Left kidney (tissue), 8 donors: ENCODE measurements around the gene TMEM192. TPM values are rescaled to one million over a fixed set of nuclear protein-coding genes. Genes with fewer than 3 reads are reported as not detected.
A peak's percentile ranks its signal among the peaks of the same experiment; 100 is the strongest.
"Not testable (repeated sequence)": the region's sequence is repeated elsewhere in the genome, so short reads cannot be mapped to it uniquely, and the experiment has no call there.

Source experiments
- DNase-seq: peaks from one replicate; pipeline ENCODE4 v3.0.0-alpha.2; 2013
- long read RNA-seq, 8 donors: transcript quantifications; one replicate each; lab custom pipeline, GENCODE V29; 2026
- polyA plus RNA-seq: library from polyadenylated mRNA; unstranded; fragments of 120-200 nt; gene quantifications from one replicate; pipeline ENCODE4 v1.2.1, GENCODE V29; 2013; ENCODE audit not compliant: insufficient read length

TMEM192 gene
- polyA plus RNA-seq: 35.6 TPM
- long read RNA-seq, donor 1, full-length matches to known transcripts: 2 of 16 reads
- long read RNA-seq, donor 1, partial matches to known transcripts: 14 of 16 reads
- long read RNA-seq, donor 1, other reads (novel, unspliced or antisense): 0 of 16 reads
- long read RNA-seq, donor 2, full-length matches to known transcripts: 3 of 9 reads
- long read RNA-seq, donor 2, partial matches to known transcripts: 6 of 9 reads
- long read RNA-seq, donor 2, other reads (novel, unspliced or antisense): 0 of 9 reads
- long read RNA-seq, donor 3, full-length matches to known transcripts: 2 of 18 reads
- long read RNA-seq, donor 3, partial matches to known transcripts: 16 of 18 reads
- long read RNA-seq, donor 3, other reads (novel, unspliced or antisense): 0 of 18 reads
- long read RNA-seq, donor 4: 0 reads
- long read RNA-seq, donor 5, full-length matches to known transcripts: 4 of 15 reads
- long read RNA-seq, donor 5, partial matches to known transcripts: 11 of 15 reads
- long read RNA-seq, donor 5, other reads (novel, unspliced or antisense): 0 of 15 reads
- long read RNA-seq, donor 6, full-length matches to known transcripts: 4 of 11 reads
- long read RNA-seq, donor 6, partial matches to known transcripts: 7 of 11 reads
- long read RNA-seq, donor 6, other reads (novel, unspliced or antisense): 0 of 11 reads
- long read RNA-seq, donor 7, full-length matches to known transcripts: 6 of 18 reads
- long read RNA-seq, donor 7, partial matches to known transcripts: 12 of 18 reads
- long read RNA-seq, donor 7, other reads (novel, unspliced or antisense): 0 of 18 reads
- long read RNA-seq, donor 8, full-length matches to known transcripts: 3 of 9 reads
- long read RNA-seq, donor 8, partial matches to known transcripts: 6 of 9 reads
- long read RNA-seq, donor 8, other reads (novel, unspliced or antisense): 0 of 9 reads

DNA sequence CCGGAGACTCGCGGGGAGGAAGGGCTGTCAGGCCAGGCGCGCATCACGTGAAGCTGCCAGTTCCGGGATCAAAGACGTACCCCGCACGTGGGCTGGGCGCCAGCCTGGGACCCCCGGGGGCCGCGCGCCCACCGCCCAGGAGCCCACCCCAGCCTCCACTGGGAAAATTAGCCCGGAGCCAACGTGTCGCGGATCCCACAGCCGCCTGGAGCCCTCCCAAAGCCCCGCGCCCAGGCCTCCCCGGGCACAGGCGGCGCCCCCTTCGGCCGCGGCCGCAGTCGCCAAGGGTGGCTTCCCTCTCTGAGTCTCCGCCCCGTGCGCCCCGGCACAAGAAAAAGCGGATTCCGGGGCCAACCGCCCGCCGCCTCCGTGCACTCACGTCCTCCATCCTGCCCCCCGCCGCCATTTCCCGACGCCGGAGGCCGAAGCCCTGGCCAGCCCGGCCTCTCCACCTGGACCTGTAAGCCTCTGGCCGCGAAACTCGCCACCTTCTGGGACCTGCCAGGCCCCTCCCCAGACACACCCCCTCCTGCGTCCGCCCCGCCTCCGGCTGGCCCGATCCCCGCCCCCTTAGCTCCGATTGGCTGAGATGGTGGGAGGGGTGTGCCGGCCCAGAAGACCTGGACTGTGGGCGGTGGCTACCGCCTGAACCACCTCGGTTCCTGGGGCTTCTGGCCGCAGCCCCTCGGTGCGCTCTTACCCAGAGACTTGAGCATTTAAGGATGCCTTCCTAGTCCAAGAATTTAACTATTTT lies at the start of gene TMEM192:
Gene TMEM192 (minus strand): TSS at position 493 of the 754 bp plus-strand sequence. CDS start 87 bp downstream, at position 406.
- DNase-seq: peak; percentile 92

DNA sequence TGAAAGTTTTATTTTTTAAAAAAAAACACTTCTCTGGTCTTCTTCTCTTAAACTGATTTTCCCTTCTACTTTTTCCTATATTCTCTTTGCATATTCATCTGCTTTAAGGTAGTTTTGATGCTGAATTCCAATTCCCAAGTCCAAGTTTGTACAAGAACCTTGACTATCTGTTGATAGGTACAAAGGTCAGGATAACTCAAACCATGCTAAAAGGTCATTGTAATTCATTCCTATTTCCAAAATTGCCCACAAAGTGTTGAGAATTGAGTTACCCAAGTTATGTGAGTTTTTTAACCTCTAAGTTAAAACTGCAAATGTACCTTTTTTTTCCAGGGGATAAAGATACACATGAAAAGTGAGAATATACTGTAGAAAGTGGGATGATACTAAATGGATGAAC lies 46.1 kb upstream of the TMEM192 start:
- no peak for DNase-seq

DNA sequence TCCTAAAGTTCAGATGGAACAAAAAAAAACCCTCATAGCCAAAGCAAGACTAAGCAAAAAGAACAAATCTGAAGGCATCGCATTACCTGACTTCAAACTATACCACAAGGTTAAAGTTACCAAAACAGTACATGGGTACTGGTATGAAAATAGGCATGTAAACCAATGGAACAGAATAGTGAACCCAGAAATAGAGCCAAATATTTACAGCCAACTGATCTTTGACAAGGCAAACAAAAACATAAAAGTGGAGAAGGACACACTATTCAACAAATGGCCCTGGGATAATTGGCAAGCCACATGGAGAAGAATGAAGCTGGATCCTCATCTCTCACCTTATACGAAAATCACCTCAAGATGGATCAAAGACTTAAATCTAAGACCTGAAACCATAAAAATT lies 44.2 kb upstream of the TMEM192 start:
- no peak for DNase-seq

GRCh38 chr4:165154482-165154881 lies 41.8 kb upstream of the TMEM192 start:
- no peak for DNase-seq

DNA sequence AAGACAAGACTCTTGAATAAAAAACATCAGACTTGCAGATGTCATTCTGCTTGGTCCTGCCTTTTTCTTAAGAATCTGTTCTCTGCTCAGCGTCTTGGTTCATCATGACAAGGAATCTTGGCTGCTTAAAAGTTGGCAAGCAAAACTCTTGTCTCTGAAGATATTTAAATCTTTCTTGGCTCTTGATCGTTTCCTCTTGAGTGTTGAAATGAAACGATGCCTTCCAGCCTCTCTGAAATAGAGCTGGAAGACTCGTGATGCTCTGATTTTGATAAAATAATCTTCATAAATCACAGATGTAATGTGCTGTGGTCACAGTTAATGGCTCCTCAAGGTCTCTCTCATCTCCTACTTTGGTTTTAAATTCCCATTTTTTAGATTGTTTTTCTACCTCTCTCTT lies 39.9 kb upstream of the TMEM192 start:
- no peak for DNase-seq

DNA sequence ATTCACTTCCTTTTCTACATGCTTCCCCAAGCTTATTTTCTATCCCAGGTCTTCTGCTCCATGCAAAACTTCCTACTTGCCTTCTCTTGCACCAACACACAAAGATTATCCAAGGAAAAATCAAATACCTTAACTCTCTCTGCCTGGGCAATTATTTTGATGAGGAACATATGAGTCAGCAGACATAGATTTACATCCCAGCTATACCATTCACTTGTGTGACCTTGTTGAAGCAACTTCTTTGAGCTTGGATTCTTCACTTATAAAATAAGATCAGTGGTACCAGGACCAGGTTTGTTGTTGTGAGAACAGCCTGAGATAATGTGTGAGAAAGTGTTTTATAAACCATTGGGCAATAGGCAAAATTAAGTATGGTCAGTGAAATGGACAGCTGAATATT lies 39.1 kb upstream of the TMEM192 start:
- DNase-seq: no peak

- DNase-seq: no peak
Observed at GRCh38 chr4:165150545-165150944, 37.9 kb upstream of the TMEM192 start.

DNA sequence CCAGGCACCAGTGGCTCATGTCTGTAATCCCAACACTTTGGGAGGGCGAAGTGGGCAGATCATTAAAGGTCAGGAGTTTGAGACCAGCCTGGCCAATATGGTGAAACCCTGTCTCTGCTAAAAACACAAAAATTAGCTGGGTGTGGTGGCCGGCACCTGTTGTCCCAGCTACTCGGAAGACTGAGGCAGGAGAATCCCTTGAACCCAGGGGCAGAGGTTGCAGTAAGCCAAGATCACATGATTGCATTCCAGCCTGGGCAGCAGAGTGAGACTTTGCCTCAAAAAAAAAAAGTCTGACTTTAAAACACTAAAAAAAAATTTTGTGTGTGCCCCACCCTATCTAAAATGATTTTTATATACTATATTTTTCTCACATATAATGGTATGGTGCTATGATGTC lies 26.2 kb upstream of the TMEM192 start:
- DNase-seq: no peak

- DNase-seq: no peak
Observed at GRCh38 chr4:165137205-165137604, 24.5 kb upstream of the TMEM192 start.

DNA sequence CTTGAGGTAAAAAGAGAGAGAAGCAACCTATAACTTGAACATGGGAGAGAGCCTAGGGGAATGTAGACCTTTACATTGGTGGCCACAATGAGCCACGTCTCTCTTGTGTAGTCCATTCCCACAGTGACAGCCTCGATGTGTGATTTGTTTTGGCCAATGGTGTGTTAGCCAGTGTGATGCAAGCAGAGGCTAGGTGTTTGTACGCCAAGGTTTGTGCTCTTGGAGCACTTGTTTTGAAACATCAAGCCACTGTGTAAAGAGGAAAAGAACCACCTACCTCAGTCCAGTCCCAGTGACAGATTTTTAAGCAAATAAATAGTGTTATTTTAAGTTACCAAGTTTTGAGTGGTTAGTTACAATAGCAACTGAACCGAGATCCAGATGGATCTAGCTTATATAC lies 23.9 kb upstream of the TMEM192 start:
- no peak for DNase-seq

GRCh38 chr4:165133150-165133549 lies 20.5 kb upstream of the TMEM192 start:
- no peak for DNase-seq

DNA sequence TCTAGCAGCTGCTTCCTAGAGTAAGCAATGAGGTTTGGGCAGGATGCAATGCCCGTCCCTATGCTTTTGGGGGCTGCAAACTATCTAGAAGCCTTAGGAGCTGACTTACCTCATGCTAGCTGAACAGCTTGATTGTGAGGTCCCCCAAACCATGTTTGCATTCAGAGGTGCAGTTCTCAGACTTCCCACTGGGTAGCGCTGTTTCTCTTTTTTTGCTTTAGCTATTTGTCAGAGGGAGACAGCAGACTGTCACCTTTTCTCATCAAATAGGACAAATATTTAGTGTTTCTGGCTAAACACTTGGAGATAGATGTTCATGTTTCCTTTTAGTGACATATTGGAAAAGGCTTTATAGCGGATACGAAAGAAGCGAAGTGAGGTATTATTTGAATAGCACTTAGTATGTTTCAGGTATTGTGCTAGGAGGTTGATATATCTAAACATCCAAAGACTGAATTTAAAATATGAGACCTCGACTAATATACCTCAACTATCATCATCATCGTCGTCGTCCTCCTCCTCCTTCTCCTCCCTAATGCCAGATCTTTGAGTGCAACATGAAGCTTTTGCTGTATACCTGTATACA lies 18.7 kb upstream of the TMEM192 start:
- no peak for DNase-seq

DNA sequence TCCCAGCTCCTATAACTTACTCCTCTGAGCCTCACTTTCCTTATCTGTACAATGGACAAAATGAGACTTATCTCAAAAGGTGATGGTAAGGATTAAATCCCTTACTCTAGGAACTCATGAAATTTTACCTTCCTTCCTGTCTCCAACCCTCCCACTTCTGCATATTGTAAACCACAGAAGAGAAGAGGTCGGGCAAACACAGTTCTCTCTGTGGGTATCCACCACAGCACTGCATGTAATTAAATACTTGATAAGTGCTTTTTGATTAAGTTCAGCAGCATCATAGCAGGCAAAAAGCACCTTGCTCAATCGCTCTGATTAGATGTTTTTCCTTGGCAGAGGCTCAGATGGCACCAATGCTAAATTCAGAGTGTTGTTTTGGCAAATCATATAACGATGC lies 17.3 kb upstream of the TMEM192 start:
- DNase-seq: no peak

DNA sequence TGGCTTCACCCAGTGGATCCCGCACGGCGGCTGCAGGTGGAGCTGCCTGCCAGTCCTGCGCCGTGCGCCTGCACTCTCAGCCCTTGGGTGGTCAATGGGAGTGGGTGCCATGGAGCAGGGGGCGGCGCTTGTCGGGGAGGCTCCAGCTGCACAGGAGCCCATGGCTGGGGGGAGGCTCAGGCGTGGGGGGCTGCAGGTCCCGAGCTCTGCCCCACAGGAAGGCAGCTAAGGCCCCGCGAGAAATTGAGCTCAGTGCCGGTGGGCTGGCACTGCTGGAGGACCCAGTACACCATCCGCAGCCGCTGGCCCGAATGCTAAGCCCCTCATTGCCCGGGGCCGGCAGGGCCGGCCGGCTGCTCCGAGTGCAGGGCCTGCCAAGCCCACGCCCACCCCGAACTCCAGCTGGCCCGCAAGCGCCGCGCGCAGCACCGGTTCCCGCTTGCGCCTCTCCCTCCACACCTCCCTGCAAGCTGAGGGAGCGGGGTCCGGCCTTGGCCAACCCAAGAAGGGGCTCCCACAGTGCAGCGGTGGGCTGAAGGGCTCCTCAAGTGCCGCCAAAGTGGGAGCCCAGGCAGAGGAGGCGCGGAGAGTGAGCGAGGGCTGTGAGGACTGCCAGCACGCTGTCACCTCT lies 13.3 kb upstream of the TMEM192 start:
- DNase-seq: not testable (repeated sequence)

DNA sequence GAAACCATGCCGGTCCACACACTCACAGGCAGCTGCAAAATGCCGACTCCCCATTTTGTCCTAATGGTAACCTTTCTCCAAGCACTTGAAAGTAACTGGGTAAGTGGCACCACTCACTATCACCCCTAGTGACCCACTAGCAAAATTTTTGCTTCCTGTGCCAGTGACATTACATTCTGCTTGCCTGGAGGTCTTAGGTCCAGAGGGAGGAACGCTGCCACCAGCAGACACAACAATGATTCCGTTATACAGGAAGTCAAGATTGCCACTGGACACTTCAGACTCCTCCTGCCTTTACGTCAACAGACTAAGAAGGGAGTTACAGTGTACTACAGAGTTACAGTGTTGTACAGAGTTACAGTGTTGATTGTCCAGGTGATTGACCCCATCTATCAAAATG lies 11.8 kb upstream of the TMEM192 start:
- no peak for DNase-seq

DNA sequence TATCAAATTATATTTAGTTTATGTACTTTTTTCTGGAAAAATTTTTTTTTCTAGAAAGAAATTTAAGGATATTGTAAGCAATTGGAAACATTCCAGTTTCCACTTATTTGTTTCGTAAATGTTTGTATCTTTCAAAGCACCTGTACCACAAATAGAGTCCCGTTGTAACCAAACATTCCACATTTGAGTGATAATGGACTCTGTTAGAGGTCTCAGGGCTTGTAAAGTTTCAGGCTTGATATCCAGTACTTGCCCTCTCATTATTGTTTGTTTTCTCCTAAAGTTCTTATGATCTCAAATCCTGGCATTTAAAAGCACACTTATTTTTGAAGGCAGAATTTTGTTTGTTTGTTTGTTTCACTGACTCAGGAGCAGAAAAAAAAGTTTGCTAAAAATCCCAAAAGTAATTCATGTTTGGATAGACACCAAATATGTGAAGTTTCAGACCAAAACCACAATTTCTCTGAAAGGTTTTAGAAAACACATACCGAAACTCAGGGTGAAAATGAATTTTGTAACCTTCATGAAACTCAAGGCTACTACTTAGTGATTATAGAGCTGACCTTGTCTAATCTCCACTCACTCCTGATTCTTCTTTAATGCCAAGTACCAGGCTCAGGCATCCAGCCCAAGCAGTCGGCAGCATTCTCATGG lies 5.7 kb upstream of the TMEM192 start:
- no peak for DNase-seq

GRCh38 chr4:165115301-165115700 lies 2.6 kb upstream of the TMEM192 start:
- no peak for DNase-seq

- no peak for DNase-seq
Observed at GRCh38 chr4:165111906-165112367, 723 bp downstream of the TMEM192 start.

- DNase-seq: no peak
Observed at GRCh38 chr4:165106518-165106917, 6.1 kb downstream of the TMEM192 start.

- DNase-seq: no peak
Observed at GRCh38 chr4:165101641-165102040, 11.0 kb downstream of the TMEM192 start.

DNA sequence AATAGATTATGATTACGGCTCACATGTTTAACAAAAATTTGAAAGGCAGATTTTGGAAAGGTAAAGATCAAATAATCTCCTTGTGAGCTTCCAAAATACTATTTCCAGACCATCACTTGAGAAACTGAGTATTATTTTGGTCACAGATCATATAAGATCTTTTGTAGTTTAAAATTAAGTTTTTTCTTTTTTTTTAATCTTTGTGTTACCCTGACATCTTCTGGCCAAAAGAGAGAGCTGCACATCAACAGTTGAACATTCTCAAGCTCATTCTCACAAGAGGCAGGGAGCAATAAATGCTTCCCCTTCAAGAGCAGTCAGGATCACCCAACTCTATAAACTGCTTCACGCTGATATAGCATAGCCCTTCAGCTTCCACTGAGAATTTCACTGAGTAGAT lies 15.9 kb downstream of the TMEM192 start:
- peak; percentile 24 for DNase-seq
